ENCODE measurements around the gene CSPG4.
"Not testable (repeated sequence)": the region's sequence is repeated elsewhere in the genome, so short reads cannot be mapped to it uniquely, and the experiment has no call there.

Gene CSPG4, protein sequence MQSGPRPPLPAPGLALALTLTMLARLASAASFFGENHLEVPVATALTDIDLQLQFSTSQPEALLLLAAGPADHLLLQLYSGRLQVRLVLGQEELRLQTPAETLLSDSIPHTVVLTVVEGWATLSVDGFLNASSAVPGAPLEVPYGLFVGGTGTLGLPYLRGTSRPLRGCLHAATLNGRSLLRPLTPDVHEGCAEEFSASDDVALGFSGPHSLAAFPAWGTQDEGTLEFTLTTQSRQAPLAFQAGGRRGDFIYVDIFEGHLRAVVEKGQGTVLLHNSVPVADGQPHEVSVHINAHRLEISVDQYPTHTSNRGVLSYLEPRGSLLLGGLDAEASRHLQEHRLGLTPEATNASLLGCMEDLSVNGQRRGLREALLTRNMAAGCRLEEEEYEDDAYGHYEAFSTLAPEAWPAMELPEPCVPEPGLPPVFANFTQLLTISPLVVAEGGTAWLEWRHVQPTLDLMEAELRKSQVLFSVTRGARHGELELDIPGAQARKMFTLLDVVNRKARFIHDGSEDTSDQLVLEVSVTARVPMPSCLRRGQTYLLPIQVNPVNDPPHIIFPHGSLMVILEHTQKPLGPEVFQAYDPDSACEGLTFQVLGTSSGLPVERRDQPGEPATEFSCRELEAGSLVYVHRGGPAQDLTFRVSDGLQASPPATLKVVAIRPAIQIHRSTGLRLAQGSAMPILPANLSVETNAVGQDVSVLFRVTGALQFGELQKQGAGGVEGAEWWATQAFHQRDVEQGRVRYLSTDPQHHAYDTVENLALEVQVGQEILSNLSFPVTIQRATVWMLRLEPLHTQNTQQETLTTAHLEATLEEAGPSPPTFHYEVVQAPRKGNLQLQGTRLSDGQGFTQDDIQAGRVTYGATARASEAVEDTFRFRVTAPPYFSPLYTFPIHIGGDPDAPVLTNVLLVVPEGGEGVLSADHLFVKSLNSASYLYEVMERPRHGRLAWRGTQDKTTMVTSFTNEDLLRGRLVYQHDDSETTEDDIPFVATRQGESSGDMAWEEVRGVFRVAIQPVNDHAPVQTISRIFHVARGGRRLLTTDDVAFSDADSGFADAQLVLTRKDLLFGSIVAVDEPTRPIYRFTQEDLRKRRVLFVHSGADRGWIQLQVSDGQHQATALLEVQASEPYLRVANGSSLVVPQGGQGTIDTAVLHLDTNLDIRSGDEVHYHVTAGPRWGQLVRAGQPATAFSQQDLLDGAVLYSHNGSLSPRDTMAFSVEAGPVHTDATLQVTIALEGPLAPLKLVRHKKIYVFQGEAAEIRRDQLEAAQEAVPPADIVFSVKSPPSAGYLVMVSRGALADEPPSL (N-terminal part only)

DNA sequence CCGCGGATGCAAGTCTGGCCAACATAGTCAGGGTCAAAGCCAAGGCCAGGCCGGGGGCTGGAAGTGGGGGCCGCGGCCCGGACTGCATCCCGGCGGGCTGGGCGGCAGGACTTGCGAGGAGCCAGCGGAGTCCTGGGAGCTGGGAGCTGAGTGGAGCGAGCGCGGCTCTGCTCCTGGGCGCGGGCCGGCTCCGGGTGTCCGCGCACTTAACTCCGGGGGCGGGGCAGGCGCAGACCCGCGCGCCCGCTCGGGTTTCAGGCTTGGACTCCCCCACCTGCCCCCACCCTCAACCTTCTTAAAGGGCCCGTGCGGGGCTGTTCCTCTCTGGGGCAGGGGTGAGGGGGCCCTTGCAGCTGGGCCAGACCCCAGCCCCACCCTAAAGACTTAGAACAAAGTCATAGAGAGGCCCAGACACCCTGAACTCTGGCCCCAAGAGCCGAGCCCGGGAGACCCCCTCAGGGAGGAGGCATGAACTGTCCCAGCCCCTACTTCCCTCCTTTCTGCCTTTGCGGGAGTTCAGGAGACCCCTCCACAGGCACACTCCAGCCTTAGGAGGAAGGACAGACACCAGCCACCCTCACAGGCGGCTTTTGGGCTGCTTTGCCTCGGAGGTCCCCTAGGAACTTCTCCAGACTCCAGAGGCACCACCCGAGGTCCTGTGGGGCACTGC lies at the start of gene CSPG4:
Gene CSPG4 (minus strand): TSS at position 181 of the 670 bp plus-strand sequence. CDS start 93 bp downstream, at position 88.
- no peak for DNase-seq

DNA sequence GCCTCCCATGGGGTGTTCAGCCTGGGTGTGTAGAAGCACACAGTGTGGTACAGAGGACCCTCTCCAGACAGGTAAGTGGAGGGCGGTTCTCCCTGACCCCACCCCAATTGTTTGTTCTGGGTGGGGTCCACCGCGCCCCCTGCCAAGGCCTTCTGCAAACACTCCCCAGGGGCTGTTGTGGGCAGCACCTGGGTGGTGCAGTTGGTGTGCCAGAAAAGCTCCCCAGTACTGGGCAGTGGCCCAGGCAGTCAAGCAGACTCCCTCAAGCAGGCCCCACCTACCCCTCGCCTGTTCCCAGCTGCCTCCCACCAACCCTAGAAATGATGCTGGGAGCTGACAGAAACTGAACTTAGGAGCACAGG lies 49.7 kb upstream of the CSPG4 start:
- not testable (repeated sequence) for DNase-seq

DNA sequence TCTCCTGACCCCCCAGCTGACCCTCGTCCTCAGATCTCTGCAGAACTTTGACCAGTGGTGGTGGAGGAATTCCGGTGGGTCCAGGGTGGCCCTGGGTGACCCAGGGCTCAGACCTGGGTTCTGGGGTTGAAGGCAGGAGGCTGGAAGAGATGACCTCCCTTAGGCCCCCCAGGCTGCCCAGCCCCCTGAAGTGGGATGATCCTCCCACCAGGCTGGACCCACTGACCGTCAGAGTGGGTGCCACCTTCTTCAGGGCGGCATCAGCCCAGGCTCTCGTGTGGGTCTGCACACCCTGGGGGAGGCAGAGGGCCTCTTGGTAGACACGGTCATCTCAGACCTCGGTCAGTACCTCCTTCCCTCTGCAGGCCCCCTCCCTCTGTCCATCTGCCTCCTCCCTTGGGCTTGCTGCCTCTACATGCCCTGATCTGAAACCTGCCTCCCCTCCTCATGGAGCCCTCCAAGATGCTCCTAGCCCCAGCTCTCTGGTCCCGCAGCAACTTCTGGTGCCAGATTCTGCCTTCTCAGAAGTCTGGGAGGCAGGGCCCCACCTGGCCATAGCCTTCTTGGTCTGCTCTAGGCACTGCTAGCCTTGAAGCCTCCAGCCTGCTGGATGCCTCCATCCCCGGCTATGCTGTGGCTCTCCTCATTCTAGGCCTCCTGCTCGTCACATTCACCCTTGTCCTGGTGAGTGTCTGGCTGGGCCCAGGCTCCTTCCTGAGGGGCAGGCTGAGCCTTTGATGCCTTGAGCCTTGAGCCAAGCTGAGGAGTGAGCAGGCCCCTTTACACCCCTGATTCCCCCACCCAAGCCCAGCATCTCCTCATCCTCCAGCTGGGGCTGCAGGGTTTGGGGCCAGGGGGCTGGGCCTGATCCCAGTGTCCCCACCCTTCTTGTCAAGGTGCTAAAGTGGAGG lies 49.1 kb upstream of the CSPG4 start:
- DNase-seq: no peak

DNA sequence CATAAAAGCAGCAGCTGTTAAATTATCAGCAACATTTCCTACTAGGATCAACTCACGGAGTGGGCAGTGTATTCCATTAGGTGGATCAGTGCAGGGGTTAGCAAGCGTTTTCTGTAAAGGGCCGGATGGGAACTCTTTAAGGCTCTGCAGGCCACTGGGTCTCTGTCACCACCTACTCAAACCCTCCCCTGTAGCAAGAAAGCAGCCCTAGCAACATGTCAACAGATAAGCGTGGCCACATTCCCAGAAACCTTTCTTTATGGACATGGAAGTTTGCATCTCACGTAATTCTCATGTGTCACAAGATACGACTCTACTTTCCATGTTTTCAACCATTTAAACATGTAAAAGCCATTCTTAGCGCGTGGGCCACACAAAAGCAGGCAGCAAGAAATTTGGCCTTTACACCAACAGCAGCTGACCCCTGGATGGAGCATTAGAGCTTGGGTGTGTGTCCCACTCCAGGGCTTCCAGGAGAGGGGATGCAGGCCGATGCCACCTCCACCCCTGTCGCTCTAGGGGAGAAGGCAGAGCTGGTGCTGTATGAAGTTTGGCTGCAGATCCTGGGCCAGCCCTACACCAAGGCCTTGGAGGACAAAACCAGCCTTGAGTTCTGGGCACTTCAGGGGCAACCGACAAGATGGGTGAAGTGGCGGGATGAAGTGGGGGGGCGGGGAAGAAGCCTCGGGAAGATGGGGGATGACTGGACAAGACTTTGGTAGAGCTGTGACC lies 48.2 kb upstream of the CSPG4 start:
- DNase-seq: no peak

DNA sequence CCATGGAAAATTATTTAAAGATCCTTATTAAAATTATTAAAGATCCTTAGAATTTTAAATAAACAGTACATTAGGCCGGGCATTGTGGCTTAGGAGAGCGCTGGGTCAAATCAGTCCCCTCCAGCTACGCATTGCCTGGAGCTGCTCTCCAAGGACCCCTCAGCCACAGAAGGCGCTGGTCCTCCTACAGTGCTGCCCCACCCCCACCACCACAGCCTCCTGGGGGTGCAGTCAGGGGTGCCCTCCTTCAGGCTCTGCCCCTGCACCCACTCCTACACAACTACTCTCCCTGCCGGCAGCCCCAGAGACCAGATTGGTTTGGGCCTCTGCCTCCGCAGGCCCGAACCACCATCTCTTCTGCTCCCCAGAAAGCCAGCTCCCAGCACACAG lies 47.5 kb upstream of the CSPG4 start:
- DNase-seq: not testable (repeated sequence)

DNA sequence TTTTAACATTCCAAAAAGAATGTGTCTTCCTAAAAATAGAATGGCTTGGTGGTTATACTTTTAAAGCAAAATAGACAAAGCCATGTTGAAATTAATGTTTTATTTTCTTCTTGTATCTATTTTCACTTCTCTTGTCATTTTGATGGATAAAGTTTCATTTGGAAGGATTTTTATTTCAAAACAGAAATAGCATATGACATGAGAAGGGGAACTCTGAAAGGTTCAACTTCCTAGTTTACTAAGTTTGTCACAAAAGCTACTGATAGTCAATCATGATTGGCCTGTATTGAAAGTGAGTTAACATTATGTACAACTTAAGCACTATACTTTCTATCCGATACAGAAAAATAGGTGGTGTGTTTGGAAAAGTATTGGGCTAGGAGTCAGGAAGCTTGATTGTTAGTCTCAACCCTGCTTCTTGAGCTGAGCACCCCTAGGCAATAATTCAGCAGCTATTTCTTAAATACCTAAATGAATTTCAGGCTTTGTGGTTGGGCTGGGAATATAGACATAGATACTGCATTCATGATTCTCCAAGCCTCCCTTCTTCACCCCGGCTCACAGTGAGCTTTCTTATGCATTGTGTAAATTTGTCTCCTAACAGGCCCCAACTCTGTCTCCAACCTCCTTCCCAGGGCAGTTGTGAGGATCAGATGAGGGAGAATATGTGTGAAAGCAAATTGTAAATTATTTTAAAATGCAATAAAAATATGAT lies 46.9 kb upstream of the CSPG4 start:
- no peak for DNase-seq

DNA sequence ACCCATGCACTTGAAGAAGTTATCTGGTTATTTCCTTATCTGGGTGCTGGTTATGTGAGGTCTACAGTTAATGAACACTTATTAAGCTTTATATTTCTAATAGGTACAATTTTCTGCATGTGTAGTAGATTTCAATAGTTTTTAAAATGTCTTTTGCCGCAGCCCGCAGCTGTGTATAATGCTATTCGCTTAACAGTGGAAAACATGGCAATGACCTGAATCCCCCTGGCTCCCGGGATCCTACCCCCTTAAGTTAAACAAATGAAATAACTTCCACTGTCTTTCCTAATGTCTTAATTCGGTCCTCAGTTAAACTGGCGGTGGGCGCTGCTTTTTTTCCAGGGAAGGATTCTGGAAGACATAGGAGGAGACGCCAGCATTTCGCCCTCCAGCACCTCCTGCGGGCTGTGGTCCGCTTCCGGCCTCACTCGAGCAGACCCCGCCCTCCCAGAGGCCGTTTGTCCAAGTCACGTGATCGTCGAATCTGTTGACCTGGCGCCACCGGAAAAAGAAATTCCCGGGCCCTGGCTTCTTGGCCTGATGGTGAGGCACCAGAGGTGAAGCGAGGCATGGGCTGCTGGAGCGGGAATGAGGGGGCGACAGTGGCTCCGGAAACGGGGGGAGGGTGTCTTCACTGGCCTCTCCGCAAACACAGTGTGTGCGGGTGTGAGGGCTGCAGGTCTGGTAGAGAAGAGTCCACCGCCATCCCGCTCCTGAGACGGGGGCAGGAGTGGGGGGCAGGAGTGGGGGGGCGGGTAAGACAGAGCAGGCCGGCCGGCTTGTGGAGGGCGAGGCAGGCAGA lies 45.6 kb upstream of the CSPG4 start:
- DNase-seq: peak; percentile 56 to 64

DNA sequence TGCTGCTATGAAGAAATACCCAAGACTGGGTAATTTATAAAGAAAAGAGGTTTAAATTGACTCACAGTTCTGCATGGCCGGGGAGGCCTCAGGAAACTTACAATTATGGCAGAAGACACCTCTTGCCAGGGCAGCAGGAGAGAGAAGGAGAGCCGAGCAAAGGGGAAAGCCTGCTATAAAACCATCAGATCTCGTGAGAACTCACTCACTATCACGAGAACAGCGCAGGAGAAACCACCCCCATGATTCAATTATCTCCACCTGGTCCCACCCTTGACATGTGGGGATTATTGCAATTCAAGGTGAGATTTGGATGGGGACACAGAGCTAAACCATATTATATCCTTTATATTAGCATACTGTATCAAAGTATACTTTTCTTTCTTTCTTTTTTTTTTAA lies 42.2 kb upstream of the CSPG4 start:
- DNase-seq: not testable (repeated sequence)

DNA sequence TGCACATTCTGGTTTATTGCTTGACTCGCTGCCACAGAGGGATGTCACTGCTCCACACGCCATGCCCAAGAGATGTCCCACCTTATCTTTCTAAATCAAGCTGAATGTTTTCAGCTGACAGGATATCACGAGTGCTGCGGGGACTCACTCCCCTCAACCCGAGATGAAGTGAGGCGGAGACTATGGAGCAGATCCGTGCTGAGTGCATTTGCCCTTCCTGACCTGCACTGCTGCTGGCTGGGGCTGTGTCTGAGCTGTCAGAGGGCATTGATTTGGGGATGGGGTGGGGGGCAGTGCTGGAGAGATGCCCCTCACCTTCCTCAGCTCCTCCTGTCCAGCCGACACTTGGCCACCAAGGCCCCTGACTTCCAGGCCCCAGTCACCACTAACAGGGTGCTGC lies 40.5 kb upstream of the CSPG4 start:
- DNase-seq: no peak

DNA sequence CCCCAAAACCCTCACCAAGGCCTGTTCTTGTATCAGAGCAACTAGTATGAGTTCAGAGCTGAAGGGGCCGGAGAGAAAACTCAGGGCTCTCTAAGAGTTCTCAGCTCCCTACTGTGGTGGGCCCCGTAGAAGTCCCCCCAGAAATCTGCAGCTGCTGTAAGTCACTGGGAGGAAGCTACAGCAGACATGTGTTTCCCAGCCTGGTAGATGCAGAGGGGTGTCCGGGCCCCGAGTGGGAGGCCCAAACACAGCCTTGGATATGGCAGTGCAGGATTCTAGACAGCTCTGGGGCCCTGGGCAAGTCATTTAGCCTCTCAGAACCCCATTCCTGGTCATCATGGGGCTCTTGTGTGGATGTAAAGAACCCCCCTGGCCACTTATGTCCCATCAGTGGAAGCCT lies 39.2 kb upstream of the CSPG4 start:
- DNase-seq: no peak

DNA sequence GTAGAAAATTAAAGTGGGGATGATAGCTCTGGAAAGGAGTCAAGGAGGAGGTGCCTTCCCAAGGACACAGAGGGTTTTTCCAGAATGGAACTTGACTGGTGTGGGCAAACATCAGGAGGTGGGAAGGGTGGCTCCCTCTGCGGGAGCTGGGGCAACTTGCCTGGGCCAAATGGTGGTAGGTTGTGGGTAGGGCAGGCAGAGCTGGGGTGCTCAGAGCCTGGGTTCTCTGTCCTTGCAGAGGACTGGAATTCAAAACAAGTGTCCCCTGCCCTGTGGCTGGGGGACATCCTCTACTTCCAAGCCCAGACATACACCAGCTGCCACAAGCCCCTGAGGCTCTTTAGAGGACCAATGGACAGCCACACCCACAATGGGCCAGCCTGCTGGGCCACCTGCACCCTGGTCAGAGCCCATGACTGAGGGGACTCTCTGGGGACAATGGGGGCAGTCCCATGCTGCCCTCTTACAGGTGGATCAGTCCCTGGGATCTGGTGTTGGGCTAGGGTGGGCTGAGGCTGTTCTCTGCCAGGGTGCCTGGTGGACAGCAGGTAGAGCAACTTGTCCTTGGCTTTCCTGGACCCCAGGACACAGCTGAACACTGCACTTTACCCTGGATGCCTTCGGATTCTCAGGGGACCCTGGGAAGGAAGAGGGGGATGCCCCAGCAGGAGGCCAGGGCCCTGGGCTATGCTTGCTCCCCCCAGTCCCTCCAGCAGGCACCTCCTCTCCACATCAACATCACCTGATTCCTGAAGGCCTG lies 38.6 kb upstream of the CSPG4 start:
- DNase-seq: no peak

DNA sequence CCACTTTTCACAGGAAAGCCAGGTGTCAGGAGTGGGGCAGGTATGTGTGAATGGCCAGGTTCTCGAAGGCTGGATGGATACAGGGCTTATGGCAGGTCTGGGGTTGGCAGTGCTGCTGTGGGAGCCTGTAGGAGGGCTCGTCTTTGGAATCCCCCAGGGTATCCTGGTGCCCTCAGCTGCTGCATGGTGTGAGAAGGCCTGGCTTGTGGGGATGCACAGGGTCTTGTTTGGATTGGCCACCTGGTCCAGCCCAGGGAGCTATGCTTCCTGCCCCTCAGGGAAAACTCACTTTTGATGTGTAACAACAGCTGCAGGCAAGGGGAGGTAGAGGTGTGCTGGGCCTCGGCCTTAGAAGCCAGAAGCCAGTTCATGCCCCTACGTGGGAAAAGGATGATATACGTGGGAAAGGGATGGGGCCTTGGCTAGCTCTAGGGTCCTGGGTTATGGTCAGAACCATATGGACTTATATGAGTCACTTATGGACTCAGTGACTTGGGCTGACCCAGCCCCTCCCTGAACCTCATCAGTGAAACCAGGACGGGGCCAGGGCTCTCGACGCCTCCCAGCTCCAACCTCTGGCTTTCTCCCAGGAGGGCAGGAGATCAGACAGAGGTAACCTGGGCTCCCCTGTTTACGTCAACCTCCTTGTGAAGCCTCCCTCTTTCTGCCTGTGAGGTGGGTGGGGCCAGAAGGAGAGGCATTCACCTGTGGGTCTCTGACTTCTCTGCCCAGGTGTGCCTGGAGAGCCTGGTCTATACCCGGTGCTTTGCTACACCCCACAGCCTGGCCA lies 37.8 kb upstream of the CSPG4 start:
- DNase-seq: no peak

DNA sequence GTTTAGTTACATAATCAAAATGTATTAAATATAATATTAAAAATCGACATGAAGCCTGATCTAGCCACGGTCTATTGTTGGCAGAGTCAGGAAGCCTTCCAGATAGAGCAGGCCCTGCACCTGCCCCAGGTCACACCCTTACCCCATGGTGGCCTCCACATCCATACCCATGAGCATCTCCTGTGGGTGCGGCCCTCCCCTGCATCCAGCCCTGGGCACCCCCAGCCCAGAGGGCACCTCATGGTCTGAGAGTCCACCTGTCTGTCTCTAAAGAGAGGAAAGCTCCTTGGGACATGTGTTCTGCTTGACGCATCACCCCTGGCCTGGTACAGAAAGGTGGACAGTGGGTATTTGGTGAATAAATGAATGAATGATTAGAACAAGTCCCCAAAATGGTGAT lies 37.2 kb upstream of the CSPG4 start:
- no peak for DNase-seq

DNA sequence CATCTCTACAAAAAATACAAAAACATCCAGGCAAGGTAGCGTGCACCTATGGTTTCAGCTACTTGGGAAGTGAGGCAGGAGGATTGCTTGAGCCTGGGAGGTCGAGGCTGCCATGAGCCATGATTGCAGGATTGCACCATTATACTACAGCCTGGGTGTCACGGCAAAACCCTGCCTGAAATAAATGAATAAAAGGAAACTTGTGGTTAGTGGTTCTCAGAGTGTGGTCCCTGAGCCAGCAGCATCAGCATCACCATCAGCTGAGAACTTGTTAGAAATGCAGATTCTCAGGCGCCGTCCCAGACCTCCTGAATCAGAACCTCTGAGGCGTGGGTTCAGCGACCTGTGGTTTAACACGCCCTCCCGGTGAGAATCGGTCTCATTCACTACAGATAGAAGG lies 36.2 kb upstream of the CSPG4 start:
- peak; percentile 36 to 55 for DNase-seq

DNA sequence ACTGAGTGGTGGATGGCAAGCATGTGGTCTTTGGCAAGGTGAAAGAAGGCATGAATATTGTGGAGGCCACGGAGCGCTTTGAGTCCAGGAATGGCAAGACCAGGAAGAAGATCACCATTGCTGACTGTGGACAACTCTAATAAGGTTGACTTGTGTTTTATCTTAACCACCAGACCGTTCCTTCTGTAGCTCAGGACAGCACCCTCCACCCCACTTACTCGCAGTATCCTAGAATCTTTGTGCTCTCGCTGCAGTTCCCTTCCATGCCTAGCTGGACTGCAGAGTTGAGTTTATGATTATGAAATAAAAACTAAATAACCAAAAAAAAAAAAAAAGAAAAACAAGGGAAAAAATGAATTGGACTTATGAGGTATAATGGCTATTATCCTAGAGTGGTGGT lies 34.5 kb upstream of the CSPG4 start:
- DNase-seq: not testable (repeated sequence)

DNA sequence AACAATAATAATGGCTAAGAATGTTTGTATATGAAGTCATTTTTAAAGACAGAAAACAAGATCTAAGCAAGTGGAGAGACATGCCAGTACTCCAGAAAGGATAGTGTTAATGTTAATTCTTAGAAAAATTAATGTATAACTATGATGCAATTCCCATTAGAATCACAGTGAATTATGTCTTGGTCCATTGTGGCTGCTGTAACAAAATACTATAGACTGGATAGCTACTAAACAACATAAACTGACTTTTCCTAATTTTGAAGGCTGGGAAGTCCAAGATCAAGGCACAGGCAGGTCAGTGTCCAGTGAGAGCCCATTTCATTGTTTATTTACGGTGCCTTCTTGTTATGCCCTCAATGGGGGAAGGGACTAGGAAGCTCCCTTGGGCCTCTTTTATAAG lies 32.7 kb upstream of the CSPG4 start:
- no peak for DNase-seq

DNA sequence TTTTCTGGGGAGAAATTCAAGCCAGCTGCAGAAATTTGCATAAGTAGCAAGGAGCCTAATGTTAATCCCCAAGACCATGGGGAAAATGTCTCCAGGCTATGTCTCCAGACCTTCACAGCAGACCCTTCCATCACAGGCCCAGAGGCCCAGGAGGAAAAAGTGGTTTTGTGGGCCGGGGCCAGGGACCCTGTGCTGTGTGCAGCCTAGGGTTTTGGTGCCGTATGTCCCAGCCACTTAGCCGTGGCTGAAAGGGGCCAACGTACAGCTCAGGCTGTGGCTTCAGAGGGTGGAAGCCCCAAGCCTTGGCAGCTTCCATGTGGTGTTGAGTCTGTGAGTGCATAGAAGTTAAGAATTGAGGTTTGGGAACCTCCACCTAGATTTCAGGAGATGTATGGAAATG lies 29.7 kb upstream of the CSPG4 start:
- not testable (repeated sequence) for DNase-seq

DNA sequence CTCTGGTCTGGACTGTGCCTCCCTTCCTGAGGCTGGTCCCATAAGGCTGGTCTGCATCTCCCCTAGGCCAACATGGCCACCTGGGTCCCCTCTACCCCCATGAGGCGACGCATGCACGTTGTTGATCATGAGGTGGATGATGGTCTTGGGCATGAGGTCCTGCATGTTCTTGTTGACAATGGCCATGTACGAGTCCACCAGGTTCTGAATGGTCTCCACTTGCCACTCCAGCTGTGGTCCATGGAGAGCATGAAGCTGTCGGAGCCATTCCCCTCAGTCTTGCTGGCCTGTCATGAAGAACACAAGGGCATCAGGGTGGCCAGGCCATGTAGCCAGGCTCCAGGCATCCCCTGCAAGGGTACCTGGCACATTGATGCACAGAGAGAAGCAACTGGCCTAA lies 27.1 kb upstream of the CSPG4 start:
- no peak for DNase-seq

Data from CD4-positive, alpha-beta T cell treated with Interleukin-4 for 1 hour (primary cell).